CD1c-positive myeloid dendritic cell (primary cell): ENCODE results near the gene PIN4.
"Not testable (repeated sequence)": the region's sequence is repeated elsewhere in the genome, so short reads cannot be mapped to it uniquely, and the experiment has no call there.

ENCODE experiments used
- DNase-seq: peaks from one replicate; pipeline ENCODE4 v3.0.0-alpha.2; 2016; ENCODE audit errors: extremely low spot score

PIN4 gene

DNA sequence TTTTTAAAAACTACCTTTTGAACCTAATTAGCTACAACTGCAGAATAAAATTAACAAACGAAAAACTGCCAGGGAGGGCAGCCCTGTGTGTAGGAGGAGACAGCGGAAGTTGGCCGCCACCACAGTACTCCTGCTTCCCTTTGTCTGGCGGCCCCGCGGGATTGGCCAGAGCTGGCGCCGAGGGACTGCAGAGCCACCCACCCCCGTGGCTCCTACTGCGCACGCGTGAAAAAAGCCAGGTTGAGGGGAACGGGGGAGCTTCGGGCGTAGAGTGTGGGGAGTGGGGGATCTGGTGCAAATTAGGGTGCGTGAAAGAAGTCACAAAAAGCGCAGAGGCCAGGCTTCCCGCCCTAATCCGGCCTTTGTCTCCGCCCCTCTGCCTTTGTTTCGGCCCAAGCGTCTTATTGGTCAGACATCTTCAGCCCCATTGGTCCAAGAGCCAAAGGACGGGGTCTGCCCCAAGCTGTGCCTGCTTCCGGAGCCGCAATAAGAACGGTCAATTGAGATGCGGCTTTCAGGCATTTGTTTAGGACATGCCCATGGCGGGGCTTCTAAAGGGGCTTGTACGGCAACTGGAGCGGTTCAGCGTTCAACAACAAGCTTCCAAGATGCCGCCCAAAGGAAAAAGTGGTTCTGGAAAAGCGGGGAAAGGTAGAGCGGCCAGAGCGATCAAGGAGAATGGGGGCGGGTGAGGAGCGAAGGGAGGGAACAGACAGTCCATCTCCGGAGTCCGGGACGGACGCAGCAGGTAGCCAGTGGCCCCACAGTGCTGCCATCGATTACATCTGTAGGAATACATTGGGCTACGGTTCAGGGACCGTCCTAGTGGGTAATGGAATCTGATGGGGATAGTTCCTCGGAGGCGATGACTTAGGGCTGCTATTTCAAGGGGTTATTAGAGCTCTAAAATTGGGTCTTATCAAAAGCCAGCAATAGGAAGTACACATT lies at the start of gene PIN4:
PIN4 (plus strand) TSS at position 580 of the 948 bp plus-strand sequence; CDS start at position 609, 29 bp downstream.
- DNase-seq: peak; percentile 91

DNA sequence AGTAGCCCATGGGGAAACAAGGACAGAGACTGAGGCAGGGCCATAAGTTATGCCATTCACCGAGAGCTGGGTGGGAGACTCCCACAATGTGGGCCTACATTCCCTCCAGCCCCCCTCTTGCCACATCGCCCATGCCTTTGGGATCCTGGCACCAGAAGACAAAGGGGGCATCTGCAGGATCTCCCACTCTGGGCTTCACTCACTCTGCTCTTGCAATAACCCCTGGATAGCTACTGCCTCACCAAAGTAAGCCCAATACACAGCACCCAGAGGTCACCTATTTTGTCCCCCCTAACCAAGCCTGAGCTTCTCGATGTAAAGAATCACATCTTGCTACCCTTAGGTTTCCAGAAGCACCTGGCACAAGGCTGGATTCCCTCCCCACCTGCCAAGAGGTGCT lies 49.1 kb upstream of the PIN4 start:
- no peak for DNase-seq

DNA sequence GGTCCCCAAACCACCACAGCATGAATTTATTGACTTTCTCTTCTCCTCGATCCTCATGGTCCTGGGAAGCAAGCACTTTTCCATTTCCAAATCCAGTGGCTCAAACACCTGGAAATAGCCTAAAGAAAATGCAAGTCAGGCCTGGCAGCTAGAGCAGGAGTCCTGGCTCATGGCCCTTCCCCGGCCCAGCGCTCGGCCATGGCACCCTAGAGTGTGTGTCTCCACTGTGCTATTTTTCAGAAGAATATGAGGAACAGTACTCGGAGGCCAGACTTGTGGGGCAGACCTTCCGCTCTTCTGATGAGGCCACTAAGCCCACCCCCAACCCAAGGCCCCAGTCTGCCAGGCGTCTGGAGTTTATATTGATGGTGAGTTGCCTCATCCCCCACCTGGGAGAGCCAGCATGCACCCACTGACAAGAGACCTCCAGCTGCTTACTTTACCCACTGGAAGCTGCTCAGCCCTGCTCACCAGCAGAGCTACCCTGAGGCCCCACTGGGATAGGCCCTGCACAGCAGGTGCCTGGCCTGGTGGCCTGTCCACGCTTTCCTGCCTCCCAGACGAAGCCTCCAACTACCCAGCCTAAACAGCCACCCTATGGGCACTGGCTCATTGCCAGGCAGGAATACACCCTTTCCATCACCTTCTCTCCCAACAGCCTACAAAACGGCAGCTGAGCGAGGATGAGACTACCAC lies 47.6 kb upstream of the PIN4 start:
- no peak for DNase-seq

DNA sequence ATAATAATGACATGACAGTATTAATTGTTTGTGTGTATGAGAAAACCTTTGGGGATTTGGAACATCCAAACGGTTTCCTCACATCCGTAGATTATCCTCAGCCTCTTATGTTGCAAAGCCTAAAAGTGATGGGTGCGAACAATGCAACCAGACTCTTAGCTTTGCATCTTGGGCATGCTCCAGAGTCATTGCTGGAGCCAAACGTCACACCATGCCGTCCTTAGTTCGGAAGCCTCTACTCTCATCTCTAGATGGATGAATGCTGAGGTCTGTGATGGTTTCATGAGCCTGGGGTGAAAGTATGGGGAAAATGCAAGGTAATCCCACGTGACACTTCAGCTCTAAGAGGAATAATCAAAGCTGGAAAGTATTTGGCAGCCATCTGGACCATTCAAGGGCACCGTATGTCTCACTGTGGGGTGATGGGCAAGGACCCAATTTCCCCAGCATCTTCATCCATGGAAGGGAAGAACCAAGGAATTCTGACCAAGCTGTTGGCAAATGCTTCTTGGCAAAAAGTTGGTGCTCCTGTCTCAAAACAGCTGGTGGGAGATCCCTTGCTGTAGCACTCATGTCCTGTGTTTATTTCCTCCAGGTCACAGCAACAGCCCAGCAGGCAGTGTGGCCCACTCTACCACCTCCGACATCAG lies 43.6 kb upstream of the PIN4 start:
- no peak for DNase-seq

DNA sequence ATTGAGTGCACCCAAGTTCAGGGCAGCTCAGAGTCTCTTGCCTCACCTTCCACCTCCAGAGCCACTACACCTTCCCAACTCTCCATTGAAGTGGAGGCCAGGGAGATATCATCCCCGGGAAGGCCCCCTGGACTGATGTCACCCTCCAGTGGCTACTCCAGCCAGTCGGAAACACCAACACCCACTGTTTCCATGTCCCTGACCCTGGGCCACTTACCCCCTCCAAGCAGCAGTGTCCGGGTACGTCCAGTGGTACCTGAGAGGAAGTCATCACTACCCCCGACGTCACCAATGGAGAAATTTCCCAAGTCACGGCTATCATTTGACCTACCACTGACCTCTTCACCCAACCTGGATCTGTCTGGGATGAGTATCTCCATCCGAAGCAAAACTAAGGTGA lies 42.0 kb upstream of the PIN4 start:
- DNase-seq: no peak

DNA sequence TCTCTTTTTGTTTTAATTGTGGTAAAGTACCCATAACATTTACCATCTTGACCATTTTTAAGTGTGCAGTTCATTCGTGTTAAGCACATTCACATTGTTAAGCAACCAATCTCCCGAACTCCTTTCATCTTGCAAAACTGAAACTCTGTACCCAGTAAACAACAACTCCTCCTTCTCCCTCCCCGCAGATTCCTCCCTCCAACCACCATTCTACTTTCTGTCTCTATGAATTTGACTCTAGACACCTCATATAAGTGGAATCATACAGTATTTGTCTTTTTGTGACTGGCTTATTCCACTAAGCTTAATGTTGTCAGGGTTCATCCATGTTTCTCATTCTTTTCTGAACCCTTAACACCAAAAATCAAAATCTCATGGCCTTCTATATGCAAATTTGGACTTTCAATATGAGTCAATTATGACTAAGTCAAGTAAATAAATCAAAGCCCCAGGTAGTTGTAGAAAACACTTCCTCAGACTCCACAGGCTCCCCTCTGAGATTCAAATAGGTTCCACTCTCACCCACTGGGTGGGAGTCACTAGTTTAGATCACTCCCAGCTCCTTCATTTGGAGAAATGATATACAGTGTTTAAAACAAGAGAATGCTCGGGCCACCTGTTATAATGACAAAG lies 40.1 kb upstream of the PIN4 start:
- DNase-seq: no peak

DNA sequence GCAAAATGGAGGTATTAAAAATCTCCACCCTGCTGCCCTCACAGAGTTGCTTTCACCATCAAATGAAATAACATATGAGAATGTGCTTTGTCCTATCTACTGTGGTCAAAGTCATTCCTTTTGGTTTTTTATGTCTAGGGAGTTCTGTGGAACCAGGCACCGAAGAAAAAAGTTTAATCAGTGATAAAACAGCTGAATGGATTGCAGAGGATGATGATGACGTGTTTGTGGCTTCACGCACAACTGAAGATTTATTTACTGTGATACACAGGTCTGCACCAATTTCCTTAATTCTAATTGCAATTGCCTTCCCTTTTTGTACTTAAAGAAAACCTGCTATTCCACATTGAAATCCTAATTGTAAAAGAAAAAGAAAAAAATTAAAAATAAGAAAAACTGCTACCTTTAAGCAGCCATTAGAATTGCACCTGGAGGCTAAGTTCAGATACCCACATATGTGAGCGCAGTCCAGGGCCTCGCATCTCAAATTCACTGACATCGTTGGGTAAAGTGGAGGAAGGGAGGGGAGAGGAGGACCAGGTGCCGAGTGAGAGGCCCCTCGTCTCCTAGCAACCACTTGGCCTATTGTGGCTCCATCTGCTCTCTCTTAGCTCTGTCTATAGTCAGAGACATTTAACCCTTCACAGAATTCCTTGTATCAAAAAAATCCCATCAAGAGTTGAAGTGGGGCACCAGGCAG lies 39.3 kb upstream of the PIN4 start:
- no peak for DNase-seq

DNA sequence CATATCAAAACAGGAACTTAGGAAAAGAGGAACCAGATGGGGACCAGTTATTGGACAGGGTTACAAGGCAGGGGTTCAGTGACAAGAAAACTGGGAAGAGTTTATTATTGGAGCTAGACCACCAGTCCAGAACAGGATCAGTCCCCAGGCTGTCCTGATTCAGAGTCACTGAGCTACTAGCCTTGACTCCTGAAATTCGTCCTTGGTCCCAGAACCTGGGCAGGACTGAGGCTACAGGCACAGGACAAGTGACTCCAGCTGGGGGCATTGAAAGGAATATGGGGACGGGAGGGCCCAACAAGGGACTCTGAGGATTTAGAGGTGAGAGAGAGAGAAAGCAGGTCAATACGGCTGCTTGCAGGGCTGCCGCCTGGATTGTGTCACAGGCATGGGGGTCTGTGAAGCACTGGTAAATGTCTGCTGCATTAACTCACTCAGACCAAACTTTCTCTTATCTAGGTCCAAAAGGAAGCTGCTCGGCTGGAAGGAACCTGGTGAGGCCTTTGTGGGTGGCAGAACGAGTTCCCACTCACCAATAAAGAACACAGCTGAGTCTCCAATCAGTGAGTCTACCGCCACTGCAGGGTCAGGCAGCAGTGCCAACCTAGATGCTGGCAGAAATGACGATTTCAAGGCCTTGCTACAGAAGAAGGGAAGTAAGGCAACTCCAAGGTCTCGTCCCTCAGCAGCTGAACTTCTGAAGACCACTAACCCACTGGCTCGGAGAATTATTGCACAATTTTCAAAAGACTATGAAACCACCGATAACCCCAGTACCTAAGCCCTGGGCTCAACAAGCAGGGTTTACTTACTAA lies 38.6 kb upstream of the PIN4 start:
- DNase-seq: no peak

DNA sequence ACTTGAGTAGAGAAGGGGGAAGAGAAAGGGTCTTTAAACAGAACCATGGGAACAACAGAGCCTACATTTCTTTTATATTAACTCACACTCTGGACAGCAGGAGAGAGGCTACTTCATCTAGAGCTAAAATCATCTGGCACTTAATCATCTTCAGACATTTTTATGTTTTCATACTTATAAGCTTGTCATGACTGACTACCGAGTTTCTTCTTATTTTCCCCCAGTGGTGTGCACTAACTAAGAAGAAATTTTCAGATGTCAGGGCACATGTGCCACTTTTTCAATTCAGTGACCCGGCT lies 38.0 kb upstream of the PIN4 start:
- no peak for DNase-seq

DNA sequence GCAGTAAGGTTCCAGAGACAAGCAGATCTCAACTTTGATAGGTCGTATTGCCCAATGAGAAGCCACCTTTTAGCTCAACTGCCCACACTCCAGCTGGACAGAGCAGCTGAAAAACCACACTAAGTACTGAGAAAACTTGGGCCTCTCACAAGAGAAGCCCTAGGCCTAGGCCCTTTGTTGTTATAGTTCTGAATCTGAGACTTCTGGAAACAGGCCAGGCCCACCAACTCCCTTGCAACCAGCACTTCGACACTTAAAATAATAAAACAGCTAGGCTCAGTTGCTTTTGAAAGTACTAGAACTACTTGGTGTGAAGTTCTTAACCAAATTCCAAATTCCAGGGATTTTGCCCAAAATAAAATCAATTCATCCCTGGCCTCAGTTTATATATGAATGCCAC lies 36.4 kb upstream of the PIN4 start:
- DNase-seq: no peak

DNA sequence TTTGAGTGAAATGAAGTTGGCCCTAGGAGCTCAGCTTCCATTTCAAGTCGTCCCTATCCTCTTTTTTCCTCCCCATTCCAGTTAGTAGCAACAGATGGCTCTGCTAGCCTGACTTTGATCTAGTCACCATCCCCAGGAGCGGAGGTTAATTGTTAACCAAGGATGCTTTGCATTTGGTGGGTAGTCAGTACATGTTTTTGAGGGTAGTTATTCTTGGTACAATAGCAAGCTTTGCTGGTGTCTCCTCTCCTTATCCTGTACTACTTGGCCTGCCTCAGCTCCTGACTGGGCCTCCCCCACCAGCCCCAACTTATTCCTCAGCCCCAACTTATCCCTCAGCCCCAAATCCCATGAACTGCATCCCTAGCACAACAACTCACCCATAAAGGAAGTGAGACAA lies 35.0 kb upstream of the PIN4 start:
- no peak for DNase-seq

DNA sequence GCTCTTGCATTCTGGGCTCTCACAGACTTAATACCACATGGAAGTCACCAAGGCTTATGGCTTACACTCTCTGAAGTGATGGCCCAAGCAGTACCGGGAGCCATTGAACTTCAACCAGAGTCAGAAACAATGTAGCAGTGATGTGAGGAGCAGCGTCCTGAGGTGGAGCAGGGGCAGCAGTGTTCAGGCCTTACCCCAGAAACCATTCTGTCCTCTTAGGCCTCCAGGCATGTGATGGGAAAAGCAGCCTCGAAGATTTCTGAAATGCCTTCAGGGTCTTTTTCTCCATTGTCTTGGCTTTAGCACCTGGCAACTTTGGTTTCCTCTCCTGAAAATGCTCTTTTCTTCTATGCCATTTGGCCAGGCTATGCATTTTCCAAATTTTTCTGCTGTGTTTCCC lies 22.8 kb upstream of the PIN4 start:
- DNase-seq: no peak

DNA sequence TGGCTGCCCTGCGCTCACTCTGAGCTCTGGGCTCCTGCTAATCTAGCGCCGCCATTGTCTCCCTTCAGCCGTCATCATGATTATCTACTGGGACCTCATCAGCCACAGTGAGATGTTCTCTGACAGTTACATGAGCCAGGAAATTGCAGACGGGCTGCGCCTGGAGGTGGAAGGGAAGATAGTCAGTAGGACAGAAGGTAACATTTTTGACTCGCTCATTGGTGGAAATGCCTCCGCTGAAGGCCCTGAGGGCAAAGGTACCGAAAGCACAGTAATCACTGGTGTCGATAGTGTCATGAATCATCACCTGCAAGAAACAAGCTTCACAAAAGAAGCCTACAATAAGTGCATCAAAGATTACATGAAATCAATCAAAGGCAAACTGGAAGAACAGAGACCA lies 21.8 kb upstream of the PIN4 start:
- DNase-seq: no peak

DNA sequence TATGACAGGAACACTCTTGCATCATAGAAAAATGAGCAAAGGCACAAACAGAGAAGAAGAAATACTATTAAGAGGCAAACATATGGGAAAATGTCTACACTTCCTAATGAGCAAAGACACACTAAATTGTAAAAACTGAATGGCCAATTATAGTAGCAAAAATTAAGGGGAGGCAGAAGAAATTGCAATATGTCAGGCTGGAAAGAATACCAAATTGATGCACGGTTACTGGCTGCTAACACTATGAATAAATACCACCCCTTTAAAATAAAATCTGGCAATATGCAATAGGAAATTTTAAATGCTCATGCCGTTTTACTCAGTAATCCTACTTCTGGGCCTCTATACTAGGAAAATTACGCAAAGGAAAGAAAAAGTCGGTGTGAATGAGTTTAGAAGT lies 16.0 kb upstream of the PIN4 start:
- DNase-seq: no peak

DNA sequence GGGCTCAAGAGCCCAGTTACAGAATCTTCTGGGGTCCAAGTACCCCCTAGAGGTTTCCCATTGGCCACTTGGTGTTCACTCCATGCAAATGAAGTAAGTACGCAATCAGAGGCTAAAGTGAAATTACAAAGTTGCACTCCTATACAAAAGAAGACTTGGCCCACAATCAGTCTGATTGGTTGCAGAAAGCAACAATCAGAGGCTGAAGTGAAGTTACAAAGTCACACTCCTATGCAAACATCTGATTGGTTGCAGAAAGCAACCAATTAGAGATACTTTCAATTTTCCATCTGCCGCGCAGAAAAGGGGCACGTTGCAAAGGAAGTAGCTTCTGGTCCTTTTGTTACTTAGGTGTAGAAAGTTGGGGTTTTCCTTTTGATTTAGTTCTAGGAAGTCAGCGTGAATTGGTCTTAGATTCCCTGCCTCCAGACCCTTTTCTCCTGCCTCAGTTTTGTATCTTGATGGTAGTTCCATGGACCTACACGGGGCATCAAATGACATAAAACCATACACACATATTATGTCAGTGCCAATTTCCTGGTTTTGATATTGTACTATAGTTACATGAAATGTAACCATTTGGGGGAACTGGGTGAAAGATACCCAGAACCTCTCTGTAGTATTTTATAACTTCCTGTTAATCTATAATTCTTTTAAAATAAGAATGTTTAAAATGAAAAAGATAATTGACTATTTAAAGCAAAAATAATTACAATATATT lies 12.4 kb upstream of the PIN4 start:
- DNase-seq: peak; percentile 48

DNA sequence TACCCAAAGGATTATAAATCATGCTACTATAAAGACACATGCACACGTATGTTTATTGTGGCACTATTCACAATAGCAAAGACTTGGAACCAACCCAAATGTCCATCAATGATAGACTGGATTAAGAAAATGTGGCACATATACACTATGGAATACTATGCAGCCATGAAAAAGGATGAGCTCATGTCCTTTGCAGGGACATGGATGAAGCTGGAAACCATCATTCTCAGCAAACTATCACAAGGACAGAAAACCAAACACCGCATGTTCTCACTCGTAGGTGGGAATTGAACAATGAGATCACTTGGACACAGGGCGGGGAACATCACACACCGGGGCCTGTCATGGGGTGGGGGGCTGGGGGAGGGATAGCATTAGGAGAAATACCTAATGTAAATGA lies 5.3 kb upstream of the PIN4 start:
- DNase-seq: not testable (repeated sequence)

DNA sequence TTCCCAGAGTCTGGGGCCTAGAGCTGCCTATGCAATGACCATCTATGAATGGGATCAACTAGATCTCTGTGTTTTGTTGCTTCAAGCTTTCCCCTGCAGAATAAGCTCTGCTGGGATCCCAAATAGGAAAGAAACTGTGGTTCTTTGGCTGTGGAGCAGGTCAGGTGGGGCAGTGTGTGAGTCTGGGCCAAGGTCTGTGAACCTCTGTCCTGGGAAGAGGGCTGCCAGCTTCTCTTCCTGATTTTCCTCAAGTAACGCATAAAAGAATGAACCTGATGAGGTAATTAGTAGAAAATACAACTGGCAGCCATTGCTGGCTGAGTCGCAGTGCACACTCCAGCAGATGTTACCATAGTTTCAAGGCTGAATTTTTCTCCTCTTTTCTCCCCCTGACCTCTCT lies 4.6 kb upstream of the PIN4 start:
- no peak for DNase-seq

DNA sequence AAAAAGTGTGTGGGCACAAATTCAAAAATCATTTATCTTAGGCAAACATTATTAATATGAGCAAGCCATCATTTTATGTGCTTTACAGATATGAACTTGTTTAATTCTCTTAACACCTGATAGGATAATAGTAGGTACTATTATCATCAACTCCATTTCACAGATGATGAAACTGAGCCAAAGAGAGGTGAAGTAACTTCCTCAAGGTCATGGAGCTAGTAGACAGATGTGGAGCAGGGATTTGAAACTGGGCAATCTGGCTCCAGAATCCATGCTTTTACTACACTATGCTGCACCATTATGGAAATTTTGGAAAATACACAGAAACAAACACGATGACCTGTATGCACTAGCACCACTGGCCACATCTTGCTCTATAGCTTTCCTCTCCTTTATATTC lies 1.0 kb upstream of the PIN4 start:
- peak; percentile 16 for DNase-seq

DNA sequence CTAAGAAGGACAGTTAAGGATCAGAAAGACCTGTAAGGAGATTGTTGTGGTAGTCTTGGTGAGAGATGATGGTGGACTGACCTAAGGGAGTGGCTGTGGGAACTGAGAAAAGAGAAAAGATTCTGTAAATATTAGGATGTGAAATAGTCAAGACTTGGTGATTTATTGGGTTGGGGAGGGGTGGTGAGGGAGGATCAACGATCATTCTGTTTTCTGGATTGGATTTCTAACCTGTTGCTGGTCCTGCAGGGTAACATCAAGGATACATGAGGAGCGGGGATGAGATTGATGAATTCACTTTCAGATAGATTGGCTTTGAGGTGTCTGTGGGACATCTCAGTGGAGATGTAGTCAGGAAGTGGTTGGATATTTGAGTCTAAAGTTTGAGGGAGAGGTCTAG lies 1.4 kb downstream of the PIN4 start:
- DNase-seq: no peak

DNA sequence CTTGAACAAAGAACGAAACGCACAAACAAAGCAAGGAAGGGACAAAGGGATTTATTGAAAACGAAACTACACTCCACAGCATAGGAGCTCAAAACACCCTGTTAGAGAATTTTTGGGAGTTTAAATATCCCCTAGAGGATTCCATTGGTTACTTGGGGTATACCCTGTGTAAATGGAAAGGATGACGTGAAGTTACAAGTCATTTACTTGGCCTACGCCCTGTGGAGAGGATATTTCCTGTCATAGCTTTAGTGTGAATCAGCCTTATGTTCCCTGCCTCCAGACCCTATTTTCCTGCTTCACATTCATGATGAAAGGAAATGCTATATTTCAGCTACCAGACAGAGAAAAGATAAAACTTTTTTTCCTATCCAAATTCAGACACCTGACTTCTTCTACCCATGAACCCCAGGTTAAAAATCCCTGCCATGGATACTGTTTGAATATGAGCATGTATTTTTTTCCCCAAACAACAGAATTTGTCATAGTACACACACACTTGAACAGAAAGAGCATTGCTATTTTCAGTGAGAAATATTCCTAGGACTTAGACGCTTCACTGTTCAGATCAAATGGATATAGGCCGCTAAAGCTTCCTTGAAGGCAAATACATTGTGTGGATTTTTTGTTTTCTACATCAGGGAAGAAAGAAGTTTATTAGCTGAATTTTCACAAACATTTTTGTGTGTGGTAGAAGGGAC lies 20.4 kb downstream of the PIN4 start:
- no peak for DNase-seq
